GM11168 (cell line): ENCODE data around the gene SWAP70.
"Not testable (repeated sequence)": the region's sequence is repeated elsewhere in the genome, so short reads cannot be mapped to it uniquely, and the experiment has no call there.

Source experiments
- in situ Hi-C: fragments of 300-500 bp; cut with MboI; formaldehyde crosslinking; loops from one replicate; pipeline ENCODE4 v1.12.0; 2022; ENCODE audit warnings: low sequenced_read_pairs; ENCODE audit not compliant: unreplicated experiment

The SWAP70 gene

GRCh38 chr11:9663699-9664275 is at the start of gene SWAP70:
Gene SWAP70, plus strand, starts transcription at chr11:9664077. Its CDS starts 103 bp downstream, at chr11:9664180.
- in situ Hi-C loops: no loop called here

- in situ Hi-C loops: no loop called here
These were observed 48.8 kb upstream of the SWAP70 start for GRCh38 chr11:9615031-9615451.

- in situ Hi-C loops: no loop called here
These were observed 47.7 kb upstream of the SWAP70 start for GRCh38 chr11:9616042-9616675.

GRCh38 chr11:9616858-9617257 is 47.0 kb upstream of the SWAP70 start:
- in situ Hi-C loops: no loop called here

- in situ Hi-C loops: no loop called here
These were observed 45.9 kb upstream of the SWAP70 start for GRCh38 chr11:9617940-9618339.

GRCh38 chr11:9619004-9619403 is 44.9 kb upstream of the SWAP70 start:
- in situ Hi-C loops: no loop called here

- in situ Hi-C loops: no loop called here
These were observed 43.9 kb upstream of the SWAP70 start for GRCh38 chr11:9619971-9620370.

- in situ Hi-C loops: not testable (repeated sequence)
These were observed 41.5 kb upstream of the SWAP70 start for GRCh38 chr11:9622353-9622752.

GRCh38 chr11:9623053-9623452 is 40.8 kb upstream of the SWAP70 start:
- in situ Hi-C loops: not testable (repeated sequence)

- in situ Hi-C loops: no loop called here
These were observed 39.4 kb upstream of the SWAP70 start for GRCh38 chr11:9624448-9624847.

GRCh38 chr11:9625162-9625561 is 38.7 kb upstream of the SWAP70 start:
- in situ Hi-C loops: no loop called here

- in situ Hi-C loops: no loop called here
These were observed 38.1 kb upstream of the SWAP70 start for GRCh38 chr11:9625728-9626127.

GRCh38 chr11:9626496-9627394 is 37.1 kb upstream of the SWAP70 start:
- in situ Hi-C loops: no loop called here

GRCh38 chr11:9629064-9629463 is 34.8 kb upstream of the SWAP70 start:
- in situ Hi-C loops: no loop called here

- in situ Hi-C loops: no loop called here
These were observed 30.2 kb upstream of the SWAP70 start for GRCh38 chr11:9633679-9634078.

GRCh38 chr11:9636691-9637090 is 27.2 kb upstream of the SWAP70 start:
- in situ Hi-C loops: no loop called here

- in situ Hi-C loops: no loop called here
These were observed 24.8 kb upstream of the SWAP70 start for GRCh38 chr11:9639099-9639498.

- in situ Hi-C loops: no loop called here
These were observed 23.9 kb upstream of the SWAP70 start for GRCh38 chr11:9639985-9640384.

GRCh38 chr11:9642894-9643293 is 21.0 kb upstream of the SWAP70 start:
- in situ Hi-C loops: no loop called here

- in situ Hi-C loops: no loop called here
These were observed 20.1 kb upstream of the SWAP70 start for GRCh38 chr11:9643751-9644150.

- in situ Hi-C loops: no loop called here
These were observed 18.0 kb upstream of the SWAP70 start for GRCh38 chr11:9645881-9646280.
